Hepatocyte (in vitro differentiated cells): ENCODE measurements around the gene RARA.

Experiments
- CTCF ChIP-seq: fragments of 200-600 bp; sonication (generic); IDR thresholded peaks from 2 replicates; pipeline ENCODE4 v1.5.1; 2016; ENCODE audit warnings: antibody characterized with exemption, mild to moderate bottlenecking; ENCODE audit not compliant: poor library complexity
- EZH2 ChIP-seq: fragments of 200-600 bp; sonication (generic); IDR thresholded peaks from 2 replicates; pipeline ENCODE4 v1.6.1; 2016; ENCODE audit warnings: antibody characterized with exemption, mild to moderate bottlenecking, borderline replicate concordance

GRCh38 chr17:40303708-40304551 lies 5.0 kb upstream of the RARA start:
- TF ChIP-seq CTCF, result no peak
- no peak for TF ChIP-seq EZH2
